Measurements from ENCODE around the gene DGKH.

DGKH gene

DNA sequence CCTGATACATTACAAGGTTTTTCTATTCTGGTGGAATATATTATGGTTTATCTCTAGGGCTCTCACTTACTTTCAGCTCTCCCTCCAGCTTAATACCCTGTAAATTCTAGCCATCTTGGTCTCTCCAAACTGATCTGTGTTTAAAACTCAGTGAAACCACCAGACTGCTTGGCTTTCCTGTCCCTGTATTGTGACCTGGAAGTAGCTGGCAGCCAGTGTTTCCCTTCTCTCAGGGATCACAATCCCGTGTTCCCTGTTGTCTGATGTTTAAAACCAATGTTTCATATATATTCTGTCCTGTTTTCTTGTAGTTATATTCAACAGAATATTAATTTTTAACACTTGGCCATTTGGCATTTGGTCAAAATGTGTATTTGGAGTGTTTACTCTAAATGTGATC is 231.5 kb downstream of the DGKH start:
- DNase-seq = no peak

DNA sequence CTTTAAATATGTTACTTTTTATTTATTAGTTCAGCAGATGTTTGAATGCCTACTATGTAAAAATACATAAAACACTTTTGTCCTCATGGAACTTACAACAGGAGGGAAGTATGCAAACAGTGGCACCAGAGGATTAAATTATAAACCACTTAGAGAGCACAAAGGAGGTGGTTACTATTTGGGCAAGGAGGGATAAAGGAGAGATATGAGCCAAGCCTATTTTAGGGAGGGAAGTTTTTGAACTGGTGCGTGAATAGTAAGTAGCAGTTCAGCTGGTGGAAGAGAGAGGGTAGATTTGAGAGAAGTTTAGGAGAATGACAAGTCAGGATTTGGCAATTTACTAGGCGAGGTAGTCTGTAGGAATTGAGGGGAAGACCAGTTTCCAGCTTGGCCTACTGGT is 232.1 kb downstream of the DGKH start:
- DNase-seq = no peak

DNA sequence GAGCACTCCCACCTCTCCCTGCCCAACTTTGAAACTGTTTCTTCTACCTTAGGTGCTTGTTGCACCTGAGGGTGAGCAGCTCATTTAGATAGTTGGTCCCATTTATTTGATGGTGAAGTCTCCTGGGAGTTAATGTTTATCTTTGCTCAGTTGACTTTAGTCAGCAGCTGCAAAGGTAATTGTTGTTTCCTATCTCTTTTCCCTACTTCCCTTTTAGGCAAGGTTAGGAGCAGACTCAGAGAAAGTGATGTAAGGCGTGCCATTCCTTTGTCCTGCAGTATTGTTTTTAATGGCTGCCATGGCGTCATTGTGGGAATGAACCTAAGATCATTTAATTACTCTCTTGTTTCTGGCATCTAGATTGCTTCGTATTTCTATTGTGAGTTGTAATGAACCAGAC is 235.1 kb downstream of the DGKH start:
- no peak for DNase-seq

DNA sequence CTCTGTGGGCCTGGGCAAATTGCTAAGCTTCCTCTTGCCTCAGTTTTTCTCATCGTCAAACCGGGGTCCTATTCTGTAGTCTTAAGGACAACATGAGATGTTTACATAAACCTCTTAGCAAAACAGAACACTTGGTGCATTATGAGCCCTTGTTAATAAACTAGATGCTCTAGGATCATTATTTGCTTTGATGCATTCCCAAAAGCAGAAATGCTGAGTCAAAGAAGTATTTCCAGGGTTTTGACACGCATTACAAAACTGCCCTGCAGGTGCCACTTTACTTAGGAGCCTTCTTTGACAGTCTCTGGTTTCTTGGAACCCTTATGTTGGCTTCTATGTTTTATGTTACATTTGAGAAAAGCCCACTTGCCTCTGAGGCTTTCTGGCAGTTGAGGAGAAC is 235.6 kb downstream of the DGKH start:
- no peak for DNase-seq

Measured in stimulated activated CD4-positive, alpha-beta T cell treated with anti-CD3 and anti-CD28 coated beads, Interleukin-15, amount 100 ng/mL, for 24 hours (primary cell).